ENCODE data around the gene FMNL3.

- TF ChIP-seq CTCF (IDR thresholded peaks at IDR 0.05) = no peak
- no peak for TF ChIP-seq POLR2A (IDR thresholded peaks at IDR 0.05)
Observed at GRCh38 chr12:49616533-49617219, 90.5 kb downstream of the FMNL3 start.

Data from body of pancreas (tissue), 4 donors.